ENCODE data around the gene NHSL2.

NHSL2 gene

GRCh38 chrX:72114807-72115206, 204.2 kb downstream of the NHSL2 start:
- no peak for DNase-seq

GRCh38 chrX:72115380-72115779, 204.7 kb downstream of the NHSL2 start:
- DNase-seq, result no peak

- no peak for DNase-seq
Measured at GRCh38 chrX:72117636-72118210, 207.1 kb downstream of the NHSL2 start.

GRCh38 chrX:72120837-72121236, 210.2 kb downstream of the NHSL2 start:
- no peak for DNase-seq

GRCh38 chrX:72121383-72121782, 210.7 kb downstream of the NHSL2 start:
- DNase-seq, result peak; percentile 28

- DNase-seq, result no peak
Measured at GRCh38 chrX:72122621-72123337, 212.1 kb downstream of the NHSL2 start.

GRCh38 chrX:72123471-72124185, 213.0 kb downstream of the NHSL2 start:
- no peak for DNase-seq

GRCh38 chrX:72124540-72125201, 214.0 kb downstream of the NHSL2 start:
- DNase-seq, result no peak

- DNase-seq, result no peak
Measured at GRCh38 chrX:72125331-72126047, 214.8 kb downstream of the NHSL2 start.

- DNase-seq, result no peak
Measured at GRCh38 chrX:72126048-72126415, 215.4 kb downstream of the NHSL2 start.

GRCh38 chrX:72126539-72127140, 216.0 kb downstream of the NHSL2 start:
- peak; percentile 70 for DNase-seq

- DNase-seq, result no peak
Measured at GRCh38 chrX:72127332-72127731, 216.7 kb downstream of the NHSL2 start.

GRCh38 chrX:72128183-72128834, 217.7 kb downstream of the NHSL2 start:
- no peak for DNase-seq

GRCh38 chrX:72128881-72129280, 218.2 kb downstream of the NHSL2 start:
- DNase-seq, result no peak

- DNase-seq, result no peak
Measured at GRCh38 chrX:72129661-72130060, 219.0 kb downstream of the NHSL2 start.

GRCh38 chrX:72130156-72130761, 219.6 kb downstream of the NHSL2 start:
- DNase-seq, result no peak

- no peak for DNase-seq
Measured at GRCh38 chrX:72130762-72131250, 220.2 kb downstream of the NHSL2 start.

GRCh38 chrX:72131317-72132294, 221.0 kb downstream of the NHSL2 start, which contains the start of gene RTL5:
RTL5 (minus strand) TSS chrX:72131915.
- DNase-seq, result peak; percentile 74

- no peak for DNase-seq
Measured at GRCh38 chrX:72132456-72132855, 221.8 kb downstream of the NHSL2 start.

Data from NCI-H226 (cell line).